HCT116 (cell line): ENCODE results near the gene AMOTL1. TPM values are rescaled to one million over a fixed set of nuclear protein-coding genes. Genes with fewer than 3 reads are reported as not detected.

ENCODE experiments used
- ATAC-seq: fragments of 200-7000 bp; cut with Tn5 transposase; 2 replicates; pipeline ENCODE4 v1.9.1; 2020; ENCODE audit warnings: mild to moderate bottlenecking, moderate library complexity
- BruUV-seq: library from RNA; stranded (reverse); fragments of 400-500 nt; replicated peaks from 2 replicates; lab custom pipeline; 2021; lab: Mats Ljungman, UMichigan
- CTCF ChIA-PET: fragments of 300-600 bp; sonication (Branson Sonifier 250); formaldehyde crosslinking; loops from one replicate; lab custom pipeline; 2021; ENCODE audit warnings: antibody characterized with exemption; lab: Charles Lee
- POLR2A ChIA-PET: fragments of 300-600, 350-600 bp; sonication (Branson Sonifier 250); formaldehyde crosslinking; loops from one replicate; lab custom pipeline; 2021; ENCODE audit warnings: antibody characterized with exemption; lab: Charles Lee
- RAD21 ChIA-PET, 2 experiments: fragments of 300-600 bp; sonication (Branson Sonifier 250); formaldehyde crosslinking; loops; one replicate each; lab custom pipeline; 2023; ENCODE audit warnings: low total read pairs in 2 of 2; ENCODE audit not compliant: uncharacterized antibody in 2 of 2, unreplicated experiment in 2 of 2, low non-redundant PET in 1 of 2; lab: Charles Lee
- DNase-seq: peaks from one replicate; pipeline ENCODE4 v3.0.0-alpha.2; 2010; ENCODE audit warnings: low read depth, low spot score
- H2AFZ ChIP-seq: fragments of 200-600 bp; shearing (Covaris generic), sonication (generic); 2 replicates; pipeline ENCODE4 v1.6.1; 2017; ENCODE audit warnings: low read depth, mixed run types, mixed read lengths, antibody characterized with exemption, low read length; ENCODE audit not compliant: poor library complexity, severe bottlenecking
- H3K27ac ChIP-seq: 2 replicates; pipeline ENCODE4 v1.5.1; 2012; ENCODE audit warnings: low read depth, low read length
- H3K27me3 ChIP-seq: fragments of 200-600 bp; sonication (generic); 2 replicates; pipeline ENCODE4 v1.6.1; 2016; ENCODE audit warnings: mixed run types, low read length, mixed read lengths; ENCODE audit not compliant: insufficient read depth
- H3K36me3 ChIP-seq, 2 experiments: fragments of 200-500 bp in 1 of 2; fragments of 200-600 bp in 1 of 2; sonication (Bioruptor generic) in 1 of 2; sonication (generic) in 1 of 2; 2 replicates each; pipeline versions ENCODE4 v1.5.1 to v1.6.1; 2014 to 2016; ENCODE audit warnings: low read length in 2 of 2, inconsistent platforms in 1 of 2, mixed read lengths in 1 of 2, mixed run types in 1 of 2; ENCODE audit not compliant: insufficient read depth in 2 of 2, control insufficient read depth in 1 of 2
- H3K4me1 ChIP-seq, 2 experiments: fragments of 200-600 bp in 1 of 2; sonication (generic) in 1 of 2; 2 replicates each; pipeline versions ENCODE4 v1.5.1 to v1.6.1; 2012 to 2017; ENCODE audit warnings: low read length in 2 of 2, inconsistent platforms in 1 of 2, mild to moderate bottlenecking in 1 of 2, mixed read lengths in 1 of 2, mixed run types in 1 of 2, moderate library complexity in 1 of 2; ENCODE audit not compliant: insufficient read depth in 2 of 2, control insufficient read depth in 1 of 2
- H3K4me2 ChIP-seq: fragments of 200-600 bp; sonication (generic); 2 replicates; pipeline ENCODE4 v1.6.1; 2017; ENCODE audit warnings: mixed run types, low read length, mixed read lengths
- H3K4me3 ChIP-seq, 2 experiments: fragments of 200-600 bp in 1 of 2; sonication (generic) in 1 of 2; replicated peaks in 1 of 2; 2 replicates each; pipeline ENCODE4 v1.5.1; 2011 to 2016; ENCODE audit warnings: low read length in 2 of 2, control low read depth in 1 of 2, low read depth in 1 of 2, mild to moderate bottlenecking in 1 of 2, mixed read lengths in 1 of 2, mixed run types in 1 of 2
- H3K79me2 ChIP-seq: fragments of 200-600 bp; sonication (generic); 2 replicates; pipeline ENCODE4 v1.6.1; 2017; ENCODE audit warnings: mild to moderate bottlenecking, mixed run types, low read length, moderate library complexity, mixed read lengths; ENCODE audit not compliant: insufficient read depth
- H3K9ac ChIP-seq: fragments of 200-600 bp; sonication (generic); 2 replicates; pipeline ENCODE4 v1.6.1; 2016; ENCODE audit warnings: low read length, mixed read lengths
- H3K9me2 ChIP-seq: fragments of 200-600 bp; sonication (generic), shearing (Covaris generic); 2 replicates; pipeline ENCODE4 v1.6.1; 2017; ENCODE audit warnings: mixed run types, mild to moderate bottlenecking, moderate library complexity; ENCODE audit not compliant: insufficient read depth
- H3K9me3 ChIP-seq, 2 experiments: fragments of 200-500 bp in 1 of 2; fragments of 200-600 bp in 1 of 2; sonication (Bioruptor generic) in 1 of 2; sonication (generic) in 1 of 2; 2 replicates each; pipeline ENCODE4 v1.6.1; 2014 to 2017; ENCODE audit warnings: low read length in 2 of 2, mixed read lengths in 2 of 2, inconsistent platforms in 1 of 2, low read depth in 1 of 2, mild to moderate bottlenecking in 1 of 2, mixed run types in 1 of 2, moderate library complexity in 1 of 2; ENCODE audit not compliant: control insufficient read depth in 1 of 2, insufficient read depth in 1 of 2
- H4K20me1 ChIP-seq: fragments of 200-600 bp; sonication (generic), shearing (Covaris generic); 2 replicates; pipeline ENCODE4 v1.6.1; 2017; ENCODE audit warnings: mixed run types, mild to moderate bottlenecking, moderate library complexity; ENCODE audit not compliant: insufficient read depth
- ATF3 ChIP-seq: IDR thresholded peaks from 2 replicates; pipeline ENCODE4 v1.6.1; 2012
- CEBPB ChIP-seq: IDR thresholded peaks from 2 replicates; pipeline ENCODE4 v1.6.1; 2012; ENCODE audit warnings: low read depth
- CTCF ChIP-seq, 3 experiments: fragments of 200-600 bp in 1 of 3; sonication (generic) in 1 of 3; IDR thresholded peaks in 2 of 3; conservative IDR thresholded peaks in 1 of 3; 2 replicates each; pipeline ENCODE4 v1.5.1; 2012 to 2017; ENCODE audit warnings: low read depth in 2 of 3, low read length in 2 of 3, antibody characterized with exemption in 1 of 3, borderline replicate concordance in 1 of 3, control low read depth in 1 of 3, mild to moderate bottlenecking in 1 of 3, mixed read lengths in 1 of 3, mixed run types in 1 of 3, moderate library complexity in 1 of 3; ENCODE audit not compliant: insufficient read depth in 1 of 3
- EGR1 ChIP-seq: IDR thresholded peaks from 2 replicates; pipeline ENCODE4 v1.6.1; 2012; ENCODE audit warnings: low read depth
- ELF1 ChIP-seq: IDR thresholded peaks from 2 replicates; pipeline ENCODE4 v1.6.1; 2012; ENCODE audit warnings: low read depth, borderline replicate concordance
- EZH2phosphoT487 ChIP-seq: fragments of 200-600 bp; IDR thresholded peaks from 2 replicates; pipeline ENCODE4 v1.6.1; 2018; ENCODE audit warnings: antibody characterized with exemption, borderline replicate concordance
- MAX ChIP-seq: IDR thresholded peaks from 2 replicates; pipeline ENCODE4 v1.6.1; 2012
- POLR2A ChIP-seq: IDR thresholded peaks from 2 replicates; pipeline ENCODE4 v1.7.0; 2011; ENCODE audit warnings: borderline replicate concordance; ENCODE audit not compliant: insufficient read depth, insufficient read length; ENCODE audit errors: extremely low read depth
- POLR2AphosphoS5 ChIP-seq: IDR thresholded peaks from 2 replicates; pipeline ENCODE4 v1.6.1; 2011; ENCODE audit warnings: mild to moderate bottlenecking, low read depth, low read length, moderate library complexity
- RAD21 ChIP-seq: IDR thresholded peaks from 2 replicates; pipeline ENCODE4 v1.6.1; 2012; ENCODE audit warnings: low read depth, mild to moderate bottlenecking
- SP1 ChIP-seq: IDR thresholded peaks from 2 replicates; pipeline ENCODE4 v1.6.1; 2012; ENCODE audit warnings: low read depth
- SRF ChIP-seq: IDR thresholded peaks from 2 replicates; pipeline ENCODE4 v1.6.1; 2012; ENCODE audit warnings: low read depth
- TCF7L2 ChIP-seq: IDR thresholded peaks from 2 replicates; pipeline ENCODE4 v1.7.0; 2011; ENCODE audit warnings: borderline replicate concordance, inconsistent platforms; ENCODE audit not compliant: insufficient read depth, insufficient read length; ENCODE audit errors: extremely low read depth
- YY1 ChIP-seq: IDR thresholded peaks from 2 replicates; pipeline ENCODE4 v1.6.1; 2011; ENCODE audit warnings: low read length, low read depth, moderate library complexity, mild to moderate bottlenecking; ENCODE audit not compliant: insufficient replicate concordance; ENCODE audit errors: extremely low read depth
- ZBTB33 ChIP-seq: IDR thresholded peaks from 2 replicates; pipeline ENCODE4 v1.6.1; 2011; ENCODE audit warnings: mild to moderate bottlenecking, low read length, moderate library complexity; ENCODE audit not compliant: insufficient replicate concordance; ENCODE audit errors: extremely low read depth
- ZNF274 ChIP-seq: fragments of 200-500 bp; sonication (Bioruptor generic); IDR thresholded peaks from 2 replicates; pipeline ENCODE4 v1.6.1; 2014; ENCODE audit warnings: mild to moderate bottlenecking, low read depth, low read length, inconsistent platforms
- intact Hi-C: fragments of 100-400 bp; cut with micrococcal nuclease; formaldehyde crosslinking; loops from 2 replicates; pipeline ENCODE4 v1.10.0; 2022
- total RNA-seq: library from RNA; stranded (reverse); gene quantifications from one replicate; pipeline ENCODE4 v1.2.1, GENCODE V29; 2021; ENCODE audit not compliant: unreplicated experiment

Gene AMOTL1
- total RNA-seq, 1 experiment from 2014 or later, result 27.6 TPM

DNA sequence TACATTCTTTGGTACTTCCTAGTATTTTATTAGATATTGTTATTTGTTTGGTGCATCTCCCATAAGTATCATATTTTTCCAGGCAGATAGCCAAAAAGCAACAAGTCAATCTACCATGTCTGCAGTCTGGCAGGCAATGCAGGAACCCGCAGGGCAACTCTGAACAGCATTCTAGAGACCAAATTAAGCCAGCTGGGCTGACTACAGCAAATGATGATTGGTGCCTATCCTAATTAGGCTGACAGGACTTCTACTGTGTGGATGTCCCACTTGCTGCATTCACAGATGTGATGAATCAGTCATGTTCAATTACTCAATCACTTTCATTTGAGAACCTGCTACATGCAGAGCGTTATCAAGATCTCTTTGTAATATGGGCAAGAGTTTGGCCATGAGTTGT lies 40.3 kb upstream of the AMOTL1 start:
- RAD21 ChIA-PET, result no interaction called here
- H3K27me3 ChIP-seq, result no peaks in the 10 kb centered on the region
- TF ChIP-seq YY1, result no peak
- TF ChIP-seq ZBTB33, result no peak
- TF ChIP-seq ZNF274, result no peak
- TF ChIP-seq TCF7L2, result no peak
- TF ChIP-seq POLR2A, result no peak
- TF ChIP-seq CTCF (IDR thresholded peaks at IDR 0.05 in 2 of 3, conservative IDR thresholded peaks at IDR 0.05 in 1 of 3; ENCODE audit: borderline replicate concordance in 1 of 3, insufficient read depth in 1 of 3, low read depth in 2 of 3, low read length in 2 of 3), result no peak
- TF ChIP-seq ELF1, result no peak
- no peak for TF ChIP-seq SP1
- no peak for TF ChIP-seq MAX
- no peak for TF ChIP-seq ATF3
- no peak for TF ChIP-seq EZH2phosphoT487
- no peak for TF ChIP-seq SRF
- TF ChIP-seq EGR1, result no peak
- no peak for TF ChIP-seq CEBPB
- no peak for TF ChIP-seq RAD21
- no peak for TF ChIP-seq POLR2AphosphoS5
- TF ChIP-seq, all 23 proteins: peak for 0
- Histone ChIP-seq H3K4me2 (no peak overlapping the region), H3K36me3 (no peaks in the 10 kb centered on the region), H3K9me3 (no peaks in the 10 kb centered on the region), H2AFZ (no peak overlapping the region), H3K4me1 (peaks cover 10 to 13% of the 10 kb centered on the region in 2 experiments), H3K9ac (no peak overlapping the region), H3K27ac (no peak overlapping the region), H3K9me2 (no peaks in the 10 kb centered on the region), H3K4me3 (no peak overlapping the region), H4K20me1 (no peaks in the 10 kb centered on the region), H3K79me2 (no peaks in the 10 kb centered on the region)
- BruUV-seq, result no TSS peak
- no peak for ATAC-seq
- intact Hi-C loops, result no loop called here
- ChIA-PET CTCF (no interaction called here), POLR2A (no interaction called here)
- DNase-seq, result no peak
